Prostate gland (tissue), 2 donors: ENCODE measurements around the gene MYO6.
A peak's percentile ranks its signal among the peaks of the same experiment; 100 is the strongest.

Experiments
- CTCF ChIP-seq, 4 experiments: fragments of 200-600 bp in 2 of 4; fragments of 450-650 bp in 2 of 4; sonication (generic) in 2 of 4; IDR thresholded peaks; 1 replicate in 3 of 4; 2 replicates in 1 of 4; pipeline ENCODE4 v1.5.1; 2016 to 2019; ENCODE audit warnings: antibody characterized with exemption in 4 of 4, mild to moderate bottlenecking in 2 of 4, moderate library complexity in 2 of 4
- POLR2A ChIP-seq: fragments of 450-650 bp; IDR thresholded peaks from one replicate; pipeline ENCODE4 v1.6.1; 2016; ENCODE audit warnings: antibody characterized with exemption, mild to moderate bottlenecking
- POLR2AphosphoS5 ChIP-seq: sonication (generic); formaldehyde crosslinking; IDR thresholded peaks from one replicate; pipeline ENCODE4 v1.6.1; 2017; ENCODE audit warnings: antibody characterized with exemption

- TF ChIP-seq CTCF (IDR thresholded peaks at IDR 0.05) = no peak
- TF ChIP-seq POLR2A = no peak
- peak; percentile 75 for TF ChIP-seq POLR2AphosphoS5
These were observed 107.9 kb downstream of the MYO6 start for GRCh38 chr6:75856902-75857301.
